Nephron progenitor cell (in vitro differentiated cells): Measurements from ENCODE around the gene ERC2.

Experiments
- DNase-seq: peaks from one replicate; pipeline ENCODE4 v3.0.0; 2021
- H3K27ac Mint-ChIP-seq: 2 replicates; pipeline ENCODE4 v1.8.0; 2021; ENCODE audit warnings: mild to moderate bottlenecking, moderate library complexity, mixed read lengths
- H3K27me3 Mint-ChIP-seq: 2 replicates; pipeline ENCODE4 v1.8.0; 2021; ENCODE audit warnings: mild to moderate bottlenecking, low read depth, mixed read lengths; ENCODE audit not compliant: poor library complexity
- H3K36me3 Mint-ChIP-seq: 2 replicates; pipeline ENCODE4 v1.8.0; 2021; ENCODE audit warnings: low read depth, mixed read lengths
- H3K4me1 Mint-ChIP-seq: 2 replicates; pipeline ENCODE4 v1.8.0; 2021; ENCODE audit warnings: mixed read lengths
- H3K4me3 Mint-ChIP-seq: 2 replicates; pipeline ENCODE4 v1.8.0; 2021; ENCODE audit warnings: mild to moderate bottlenecking, moderate library complexity, mixed read lengths
- H3K9me3 Mint-ChIP-seq: 2 replicates; pipeline ENCODE4 v1.8.0; 2021; ENCODE audit warnings: mild to moderate bottlenecking, moderate library complexity, mixed read lengths
- TF ChIP-seq, protein P1 (sequence below): fragments of 200-600 bp; sonication (generic); IDR thresholded peaks from 2 replicates; pipeline ENCODE4 v1.5.0; 2021; ENCODE audit warnings: antibody characterized with exemption

Gene ERC2

DNA sequence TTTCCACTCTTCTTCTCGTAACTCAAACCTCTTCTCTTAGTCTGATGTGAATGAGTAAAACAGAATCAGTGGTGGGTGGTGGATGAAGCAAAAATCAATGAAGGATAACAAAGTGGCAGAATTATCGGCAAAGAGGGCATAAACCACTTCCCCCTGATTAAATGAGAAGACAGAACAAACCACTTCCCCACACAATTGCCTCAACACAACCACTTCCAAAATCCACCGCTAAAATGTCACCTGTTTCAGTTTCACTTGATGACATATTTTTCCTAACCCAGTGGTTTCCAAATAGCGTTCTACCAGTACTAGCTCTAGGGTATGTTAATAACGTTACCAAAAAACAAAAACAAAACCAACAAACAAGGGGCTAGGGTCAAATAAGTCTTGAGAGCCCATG, 502.5 kb downstream of the ERC2 start:
- no peaks in the 10 kb centered on the region for H3K27me3 Mint-ChIP-seq
- H3K9me3 Mint-ChIP-seq: peaks cover 5% of the 10 kb centered on the region
- H3K4me3 Mint-ChIP-seq: no peak overlapping the region
- H3K27ac Mint-ChIP-seq: no peak overlapping the region
- no peak for DNase-seq
- peaks cover 6% of the 10 kb centered on the region for H3K4me1 Mint-ChIP-seq
- H3K36me3 Mint-ChIP-seq: peaks cover 5% of the 10 kb centered on the region
- TF ChIP-seq, protein P1, sequence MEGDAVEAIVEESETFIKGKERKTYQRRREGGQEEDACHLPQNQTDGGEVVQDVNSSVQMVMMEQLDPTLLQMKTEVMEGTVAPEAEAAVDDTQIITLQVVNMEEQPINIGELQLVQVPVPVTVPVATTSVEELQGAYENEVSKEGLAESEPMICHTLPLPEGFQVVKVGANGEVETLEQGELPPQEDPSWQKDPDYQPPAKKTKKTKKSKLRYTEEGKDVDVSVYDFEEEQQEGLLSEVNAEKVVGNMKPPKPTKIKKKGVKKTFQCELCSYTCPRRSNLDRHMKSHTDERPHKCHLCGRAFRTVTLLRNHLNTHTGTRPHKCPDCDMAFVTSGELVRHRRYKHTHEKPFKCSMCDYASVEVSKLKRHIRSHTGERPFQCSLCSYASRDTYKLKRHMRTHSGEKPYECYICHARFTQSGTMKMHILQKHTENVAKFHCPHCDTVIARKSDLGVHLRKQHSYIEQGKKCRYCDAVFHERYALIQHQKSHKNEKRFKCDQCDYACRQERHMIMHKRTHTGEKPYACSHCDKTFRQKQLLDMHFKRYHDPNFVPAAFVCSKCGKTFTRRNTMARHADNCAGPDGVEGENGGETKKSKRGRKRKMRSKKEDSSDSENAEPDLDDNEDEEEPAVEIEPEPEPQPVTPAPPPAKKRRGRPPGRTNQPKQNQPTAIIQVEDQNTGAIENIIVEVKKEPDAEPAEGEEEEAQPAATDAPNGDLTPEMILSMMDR: no peak

DNA sequence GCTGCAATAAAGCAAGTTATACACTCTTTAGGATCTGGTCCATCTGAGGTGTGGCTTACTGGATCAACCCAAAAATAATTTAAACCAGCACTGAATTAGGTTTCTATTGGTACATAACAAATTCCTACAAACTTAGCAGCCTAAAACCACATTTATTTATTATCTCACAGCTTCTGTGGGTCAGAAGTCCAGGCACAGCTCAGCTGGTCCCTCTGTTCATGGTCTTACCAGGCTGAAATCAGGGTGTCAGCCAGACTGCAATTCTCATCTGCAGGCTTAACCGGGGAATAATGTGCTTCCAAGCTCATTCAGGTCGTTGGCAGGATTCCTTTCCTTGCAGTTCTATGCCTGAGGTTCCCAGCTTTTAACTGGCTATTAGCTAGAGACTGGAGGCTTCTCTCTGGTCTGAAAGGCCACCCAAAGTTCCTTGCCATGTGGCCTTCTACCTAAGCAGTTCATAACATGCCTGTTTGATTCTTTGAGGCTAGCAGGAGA, 503.7 kb downstream of the ERC2 start:
- Mint-ChIP-seq H3K36me3 (peaks cover 5% of the 10 kb centered on the region), H3K27ac (no peak overlapping the region), H3K4me1 (peaks cover 5% of the 10 kb centered on the region), H3K9me3 (peaks cover 5% of the 10 kb centered on the region), H3K4me3 (no peak overlapping the region), H3K27me3 (peaks cover 4% of the 10 kb centered on the region)
- TF ChIP-seq, protein P1: no peak
- DNase-seq: no peak

DNA sequence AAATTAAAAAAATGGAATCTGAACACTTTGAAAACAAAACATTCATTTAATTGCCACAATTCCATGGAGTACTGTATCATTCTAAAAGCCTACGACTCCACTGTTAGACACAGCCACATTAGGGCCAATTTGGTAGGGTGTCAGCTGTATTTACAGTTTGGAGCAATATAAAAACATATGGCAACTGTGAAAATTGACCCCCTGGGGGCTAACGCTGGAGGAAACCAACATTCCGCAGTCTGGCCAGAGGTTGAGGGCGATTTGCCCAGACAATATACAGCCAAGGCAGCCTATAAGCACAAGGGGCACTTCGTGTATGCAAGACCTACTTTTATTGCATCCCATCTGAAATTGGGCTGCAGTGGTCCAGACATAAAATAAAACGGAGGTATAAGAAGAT, 504.7 kb downstream of the ERC2 start:
- Mint-ChIP-seq H3K27me3 (peaks cover 4% of the 10 kb centered on the region), H3K4me3 (no peak overlapping the region), H3K9me3 (peaks cover 5% of the 10 kb centered on the region), H3K36me3 (peaks cover 5% of the 10 kb centered on the region), H3K27ac (no peak overlapping the region), H3K4me1 (no peaks in the 10 kb centered on the region)
- TF ChIP-seq, protein P1: no peak
- DNase-seq: no peak

DNA sequence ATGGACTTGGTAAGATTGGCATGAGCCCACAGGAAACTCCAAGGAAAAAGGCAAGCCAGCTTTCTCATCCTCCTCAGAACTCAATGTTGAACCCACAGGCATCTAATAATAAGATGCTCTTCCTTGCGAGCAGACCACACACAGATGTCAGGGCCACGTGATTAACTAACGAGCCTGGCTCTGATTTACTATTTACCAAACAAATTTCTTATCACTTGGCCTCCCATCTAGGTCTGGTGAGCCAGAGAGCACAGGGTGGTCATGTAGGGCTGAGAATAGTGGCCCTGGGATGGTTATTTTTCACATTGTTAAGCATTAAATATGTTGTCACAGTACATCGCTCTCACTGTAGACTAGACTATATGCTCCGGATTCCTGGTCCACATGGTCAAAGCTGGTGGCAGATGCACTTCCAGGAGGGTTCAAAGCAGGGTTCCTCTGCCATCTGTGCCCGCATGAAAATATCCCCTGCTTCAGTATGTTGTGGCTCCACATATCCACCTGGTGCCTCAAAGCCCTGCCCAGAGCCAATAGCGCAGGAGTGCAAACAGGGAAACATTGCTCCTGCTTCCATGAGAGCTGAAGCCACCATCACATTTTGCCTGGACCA, 508.7 kb downstream of the ERC2 start:
- H3K36me3 Mint-ChIP-seq: no peaks in the 10 kb centered on the region
- no peak overlapping the region for H3K27ac Mint-ChIP-seq
- H3K9me3 Mint-ChIP-seq: no peaks in the 10 kb centered on the region
- peaks cover 4% of the 10 kb centered on the region for H3K27me3 Mint-ChIP-seq
- TF ChIP-seq, protein P1: no peak
- H3K4me1 Mint-ChIP-seq: no peaks in the 10 kb centered on the region
- DNase-seq: no peak
- H3K4me3 Mint-ChIP-seq: no peak overlapping the region

DNA sequence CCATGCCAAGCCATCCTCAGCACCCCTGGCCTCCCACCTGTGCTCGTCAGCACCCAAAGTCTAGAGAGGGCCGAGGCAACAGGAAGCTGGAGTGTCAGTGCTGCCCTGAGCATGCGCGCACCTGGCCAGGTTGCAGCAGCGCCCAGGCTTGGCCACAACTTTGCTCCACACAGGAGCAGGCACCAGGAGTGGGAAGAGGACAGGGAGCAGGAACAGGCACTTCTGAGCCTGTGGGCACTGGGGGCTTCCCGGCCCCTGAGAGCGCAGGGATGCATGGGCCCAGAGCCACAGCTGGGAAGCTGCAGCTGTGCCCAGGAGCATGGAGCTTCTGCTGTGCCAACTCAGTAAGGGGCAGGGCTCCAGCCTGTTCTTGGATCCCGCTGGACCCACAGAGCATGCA, 509.7 kb downstream of the ERC2 start:
- Mint-ChIP-seq H3K27ac (no peak overlapping the region), H3K36me3 (no peaks in the 10 kb centered on the region), H3K4me1 (no peaks in the 10 kb centered on the region), H3K4me3 (no peak overlapping the region), H3K9me3 (no peaks in the 10 kb centered on the region), H3K27me3 (peaks cover 4% of the 10 kb centered on the region)
- DNase-seq: no peak
- TF ChIP-seq, protein P1: no peak

DNA sequence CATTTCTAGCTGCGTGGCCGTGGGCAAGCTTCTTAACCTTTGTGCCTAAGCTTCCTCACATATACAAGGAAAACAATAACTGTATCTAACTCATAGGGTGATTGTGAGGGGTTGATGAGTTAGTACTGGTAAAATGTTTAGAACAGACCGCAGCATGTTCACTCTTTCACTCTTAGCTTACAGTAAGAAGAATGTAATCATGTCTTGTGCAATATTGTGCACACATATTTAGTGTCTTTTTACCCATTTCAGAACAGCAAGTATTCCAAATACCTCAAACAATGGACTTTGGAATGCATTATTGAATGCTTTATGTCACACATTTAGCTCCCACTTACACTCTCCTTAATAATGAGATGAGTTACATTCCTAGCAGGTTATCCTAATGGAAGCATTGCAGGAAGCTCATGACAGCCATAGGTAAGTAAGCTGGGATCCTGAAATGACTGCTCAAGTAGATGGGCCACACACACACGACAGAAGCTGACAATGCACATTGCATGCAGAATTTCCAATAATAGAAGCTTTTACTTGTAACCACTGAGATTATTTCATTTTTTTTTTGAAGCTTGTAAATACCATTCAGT, 512.3 kb downstream of the ERC2 start:
- peaks cover 19% of the 10 kb centered on the region for H3K4me1 Mint-ChIP-seq
- no peaks in the 10 kb centered on the region for H3K9me3 Mint-ChIP-seq
- H3K4me3 Mint-ChIP-seq: no peak overlapping the region
- TF ChIP-seq, protein P1: no peak
- no peak for DNase-seq
- H3K36me3 Mint-ChIP-seq: no peaks in the 10 kb centered on the region
- H3K27ac Mint-ChIP-seq: no peak overlapping the region
- peaks cover 7% of the 10 kb centered on the region for H3K27me3 Mint-ChIP-seq
